HL-60/S4 treated with phorbol 12-myristate 13-acetate at 8.2 ng/mL for 4 days and 3 days (cell line): ENCODE data around the gene AURKAIP1.
"Not testable (repeated sequence)": the region's sequence is repeated elsewhere in the genome, so short reads cannot be mapped to it uniquely, and the experiment has no call there.

Experiments used
- in situ Hi-C: fragments of 300-500 bp; cut with MboI; formaldehyde crosslinking; loops from 2 replicates; pipeline ENCODE4 v1.15.0; 2022; ENCODE audit warnings: low sequenced_read_pairs

The AURKAIP1 gene

DNA sequence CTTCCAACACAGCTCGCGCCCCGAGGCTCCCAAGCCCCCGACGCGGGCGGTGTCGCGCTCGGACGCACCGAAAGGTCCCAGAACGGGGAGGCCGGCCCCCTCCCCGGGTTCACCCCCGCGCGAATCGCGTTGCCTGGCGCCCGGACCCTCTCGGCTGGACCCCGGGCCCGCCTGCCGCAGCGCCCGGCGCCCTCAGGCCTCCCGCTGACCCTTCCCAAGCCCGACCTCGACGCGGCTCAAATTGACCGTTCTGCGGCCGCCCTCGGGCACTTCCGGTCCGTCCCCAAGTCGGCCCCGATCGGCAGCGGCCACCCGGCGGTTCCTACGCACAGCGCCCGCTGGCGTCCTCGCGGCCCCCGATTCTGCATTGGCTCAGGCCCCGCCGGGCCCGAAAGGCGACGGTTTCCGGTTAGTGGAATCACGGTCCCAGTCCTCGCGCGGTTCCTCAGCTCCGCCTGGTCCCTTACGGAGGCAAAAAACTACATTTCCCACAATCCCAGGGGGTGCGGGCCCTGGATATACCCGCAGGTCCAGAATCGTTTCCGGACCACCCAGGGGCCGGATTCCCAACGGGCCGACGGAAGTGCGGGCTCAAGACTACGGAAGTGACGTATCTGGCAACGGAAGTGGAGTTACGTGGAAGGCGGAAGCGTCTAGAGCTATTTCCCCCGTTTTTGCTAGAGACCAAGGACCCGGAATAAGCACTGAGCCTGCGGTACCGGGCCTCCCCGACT, at the start of gene AURKAIP1:
TSS of gene AURKAIP1 (minus strand) at position 279 of the 734 bp plus-strand sequence. CDS start 451 bp downstream, outside the sequence.
- in situ Hi-C loops = no loop called here

DNA sequence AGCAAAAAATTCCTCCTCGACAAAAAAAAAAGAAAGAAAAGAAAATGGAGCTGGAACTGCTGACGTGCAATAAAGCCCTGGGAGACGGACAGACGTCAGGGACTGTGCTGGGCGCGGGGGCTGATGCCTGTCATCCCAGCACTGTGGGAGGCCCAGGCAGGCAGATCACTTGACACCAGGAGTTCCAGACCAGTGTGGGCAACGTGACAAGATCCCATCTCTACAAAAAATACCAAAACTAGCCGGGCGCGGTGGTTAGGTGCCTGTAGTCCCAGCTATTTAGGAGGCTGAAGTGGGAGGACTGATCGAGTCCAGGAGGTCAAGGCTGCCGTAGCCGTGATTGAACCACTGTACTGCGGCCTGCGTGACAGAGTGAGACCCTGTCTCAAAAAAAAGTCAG, 49.7 kb upstream of the AURKAIP1 start:
- in situ Hi-C loops = no loop called here

DNA sequence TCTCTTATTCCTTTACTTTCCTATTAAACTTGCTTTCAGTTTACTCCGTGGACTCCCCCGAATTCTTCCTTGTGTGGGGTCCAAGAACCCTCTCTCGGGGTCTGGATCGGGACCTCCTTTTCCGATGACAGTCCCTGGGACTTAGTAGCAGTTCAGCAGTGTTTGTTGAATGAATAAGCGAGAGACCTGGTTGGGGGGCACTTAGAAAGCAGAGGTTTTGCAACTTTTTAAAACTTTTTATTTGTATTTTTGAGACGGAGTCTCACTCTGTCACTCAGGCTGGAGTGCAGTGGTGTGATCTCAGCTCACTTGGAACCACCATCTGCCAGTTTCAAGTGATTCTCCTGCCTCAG, 48.2 kb upstream of the AURKAIP1 start:
- in situ Hi-C loops = no loop called here

DNA sequence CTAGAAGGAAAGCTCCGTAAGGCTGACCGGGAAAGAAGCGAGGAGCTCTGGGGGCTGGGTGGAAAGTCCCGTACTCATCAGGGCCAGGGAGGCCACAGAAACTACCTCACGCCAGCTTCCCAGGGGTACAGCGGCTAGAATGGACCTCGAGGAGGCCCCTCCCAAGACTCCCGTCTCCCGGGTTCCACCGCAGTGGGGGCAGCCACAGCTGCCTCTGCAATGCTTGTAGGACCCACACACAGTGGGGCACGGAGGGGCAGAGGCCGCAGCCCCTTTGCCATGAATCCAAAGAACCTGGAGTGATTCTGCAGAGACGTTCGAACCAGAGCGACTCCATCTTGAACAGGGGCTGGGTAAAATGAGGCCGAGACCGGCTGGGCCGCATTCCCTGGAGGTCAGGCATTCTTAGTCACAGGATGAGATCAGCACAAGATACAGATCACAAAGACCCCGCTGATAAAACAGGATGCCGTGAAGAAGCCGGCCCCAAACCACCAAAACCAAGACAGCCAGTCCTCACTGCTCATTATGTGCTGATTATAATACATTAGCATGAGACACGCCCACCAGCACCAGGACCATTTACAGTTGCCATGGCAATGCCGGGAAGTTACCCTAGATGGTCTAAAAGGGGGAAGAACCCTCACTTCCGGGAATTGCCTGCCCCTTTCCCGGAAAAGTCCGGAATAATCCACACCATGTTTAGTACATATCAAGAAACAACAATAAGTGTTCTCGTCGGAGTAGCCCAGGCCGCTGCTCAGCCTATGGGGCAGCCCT, 47.6 kb upstream of the AURKAIP1 start:
- in situ Hi-C loops = no loop called here

DNA sequence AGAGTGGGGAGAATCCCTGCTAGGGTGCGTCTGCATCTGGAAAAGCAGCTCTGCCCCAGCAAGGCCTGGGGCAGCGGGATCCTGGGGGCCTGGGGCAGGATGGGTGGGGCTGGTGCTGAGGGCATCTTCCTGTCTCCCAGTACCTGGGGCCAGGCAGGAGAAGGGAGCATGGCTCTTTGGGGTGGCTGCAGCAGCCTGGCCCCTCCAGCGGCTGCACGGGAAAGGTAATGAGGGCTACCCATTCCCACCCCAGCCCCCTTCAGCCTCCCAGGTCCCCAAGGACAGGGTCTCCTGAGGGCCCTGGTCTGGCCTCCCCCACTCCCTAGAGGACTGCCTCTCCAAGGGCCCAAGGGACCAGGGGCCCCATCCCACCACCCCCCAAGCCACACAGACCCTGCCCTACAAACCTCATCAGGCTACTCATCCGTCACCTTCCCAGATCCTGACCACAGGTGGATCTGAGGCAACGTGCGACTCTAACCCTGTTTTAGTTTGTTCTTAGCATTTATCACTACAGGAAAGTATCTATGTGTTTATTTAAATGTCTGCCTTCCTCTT, 47.0 kb upstream of the AURKAIP1 start:
- in situ Hi-C loops = no loop called here

DNA sequence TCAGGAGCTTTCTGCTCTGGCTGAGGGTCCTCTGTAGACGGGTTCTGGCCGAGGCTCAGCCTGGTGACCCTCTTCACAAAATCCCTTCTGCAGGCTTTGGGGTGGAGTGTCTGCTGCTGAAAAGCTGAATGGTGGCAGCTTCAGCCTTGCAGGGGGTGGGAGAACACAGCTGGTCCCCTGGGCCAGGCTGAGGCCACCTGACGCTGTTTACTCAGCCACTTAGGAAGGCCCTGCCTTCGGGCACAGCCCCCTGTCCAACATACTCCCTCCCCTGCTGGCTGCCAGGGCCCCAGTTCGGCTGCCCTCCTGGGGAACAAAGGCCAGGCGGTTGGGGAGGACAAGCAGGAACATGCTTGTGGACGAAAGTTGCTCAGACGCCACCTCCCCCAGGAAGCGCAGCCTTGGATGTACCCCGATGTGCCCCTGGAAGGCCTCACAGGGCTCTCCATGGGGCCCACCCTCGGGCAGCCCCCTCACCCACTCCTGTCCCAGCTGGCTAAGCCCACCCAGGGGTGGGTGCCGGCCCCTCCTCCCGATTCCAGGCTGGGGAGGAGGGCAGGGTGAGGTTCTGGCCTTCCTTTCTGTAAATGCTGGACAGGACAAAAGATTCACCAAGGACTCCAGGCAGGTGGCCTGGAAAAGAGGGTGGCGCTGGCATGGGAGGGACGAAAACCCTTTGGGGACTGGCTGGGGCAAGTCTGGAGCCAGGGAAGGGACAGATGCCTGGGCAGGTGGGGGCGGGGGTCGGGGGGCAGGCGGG, 46.3 kb upstream of the AURKAIP1 start, which contains the start of gene ANKRD65:
TSS of gene ANKRD65 (minus strand) at position 130 of the 760 bp plus-strand sequence. CDS start 271 bp downstream, outside the sequence.
- in situ Hi-C loops = no loop called here

DNA sequence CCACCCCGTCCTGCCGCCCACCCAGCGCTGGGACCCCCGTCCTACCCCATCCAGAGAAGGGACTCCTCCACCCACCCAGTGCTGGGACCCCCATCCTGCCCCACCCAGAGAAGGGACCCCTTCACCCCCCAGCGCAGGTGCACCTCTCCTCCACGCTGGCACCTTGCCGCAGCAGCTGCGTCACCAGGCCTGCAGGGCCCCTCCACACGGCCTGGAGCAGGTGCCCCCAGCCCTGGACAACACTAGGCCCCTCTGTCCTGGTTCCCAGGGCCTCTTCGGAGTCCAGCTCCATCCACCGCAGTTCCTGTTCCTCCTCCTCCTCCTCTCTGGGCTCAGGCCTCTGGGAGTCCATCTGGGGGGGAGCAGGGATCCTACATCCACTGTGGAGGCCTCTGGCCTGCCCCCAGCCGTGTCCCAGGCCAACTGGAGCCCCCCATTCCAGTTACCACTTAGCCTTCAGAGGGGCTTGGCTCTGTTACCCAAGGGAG, 45.7 kb upstream of the AURKAIP1 start:
- in situ Hi-C loops = no loop called here

DNA sequence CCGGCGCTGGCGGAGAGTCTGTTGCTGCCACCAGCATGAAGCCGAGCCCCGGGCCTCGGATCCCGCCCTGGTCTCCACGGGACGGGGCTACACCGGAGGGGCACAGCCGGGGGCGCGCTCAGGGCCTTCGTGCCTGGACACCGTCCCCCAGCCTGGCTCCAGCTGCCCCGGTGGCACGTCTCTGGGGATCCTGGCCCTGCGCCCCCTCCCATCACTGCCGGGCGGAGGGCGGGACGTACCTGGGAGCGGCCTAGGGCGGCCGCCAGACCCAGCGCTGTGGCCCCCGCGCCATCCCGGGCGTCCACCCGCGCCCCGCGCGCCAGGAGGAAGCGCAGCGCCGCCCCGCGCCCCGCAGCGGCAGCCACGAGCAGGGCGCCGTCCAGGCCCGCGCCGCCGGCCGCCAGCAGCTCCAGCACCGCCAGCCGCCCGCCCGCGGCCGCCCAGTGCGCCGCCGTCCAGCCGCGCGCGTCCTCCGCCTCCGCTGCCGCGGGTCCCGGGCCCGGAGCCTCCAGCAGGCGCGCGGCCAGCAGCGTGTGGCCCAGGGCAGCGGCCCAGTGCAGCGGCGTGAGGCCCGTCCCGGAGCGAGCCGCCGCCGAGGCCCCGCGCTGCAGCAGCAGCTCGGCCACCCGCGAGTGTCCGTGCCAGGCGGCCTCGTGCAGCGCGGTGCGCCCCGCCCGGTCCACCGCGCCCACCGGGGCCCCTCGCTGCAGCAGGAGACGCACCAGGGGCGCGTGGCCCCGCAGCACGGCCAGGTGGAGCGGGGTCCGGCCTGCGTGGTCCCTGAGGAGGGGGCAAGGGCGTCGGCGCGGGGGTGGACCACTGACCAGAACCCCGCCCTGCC, 45.0 kb upstream of the AURKAIP1 start:
- in situ Hi-C loops = no loop called here

DNA sequence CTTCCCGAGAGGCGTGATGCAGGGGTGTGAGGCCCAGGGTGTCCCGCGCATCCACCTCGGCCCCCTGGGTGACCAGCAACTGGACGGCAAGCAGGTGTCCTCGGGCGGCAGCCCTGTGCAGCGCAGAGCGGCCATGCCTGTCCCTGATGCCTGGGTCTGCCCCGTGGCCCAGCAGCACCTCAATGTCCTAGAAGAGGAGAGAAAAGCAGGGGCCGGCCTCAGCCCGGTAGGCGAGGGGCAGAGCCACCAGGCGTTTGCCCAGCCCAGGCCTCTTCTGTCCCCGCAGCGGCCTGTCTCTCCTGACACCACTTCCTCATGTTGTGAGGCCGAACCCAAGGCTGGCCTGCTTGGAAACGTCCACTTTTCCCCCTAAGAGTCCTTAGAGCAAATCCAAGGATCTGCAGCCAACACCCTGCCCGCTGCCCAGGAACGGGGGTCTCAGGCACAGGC, 44.4 kb upstream of the AURKAIP1 start:
- in situ Hi-C loops = no loop called here

DNA sequence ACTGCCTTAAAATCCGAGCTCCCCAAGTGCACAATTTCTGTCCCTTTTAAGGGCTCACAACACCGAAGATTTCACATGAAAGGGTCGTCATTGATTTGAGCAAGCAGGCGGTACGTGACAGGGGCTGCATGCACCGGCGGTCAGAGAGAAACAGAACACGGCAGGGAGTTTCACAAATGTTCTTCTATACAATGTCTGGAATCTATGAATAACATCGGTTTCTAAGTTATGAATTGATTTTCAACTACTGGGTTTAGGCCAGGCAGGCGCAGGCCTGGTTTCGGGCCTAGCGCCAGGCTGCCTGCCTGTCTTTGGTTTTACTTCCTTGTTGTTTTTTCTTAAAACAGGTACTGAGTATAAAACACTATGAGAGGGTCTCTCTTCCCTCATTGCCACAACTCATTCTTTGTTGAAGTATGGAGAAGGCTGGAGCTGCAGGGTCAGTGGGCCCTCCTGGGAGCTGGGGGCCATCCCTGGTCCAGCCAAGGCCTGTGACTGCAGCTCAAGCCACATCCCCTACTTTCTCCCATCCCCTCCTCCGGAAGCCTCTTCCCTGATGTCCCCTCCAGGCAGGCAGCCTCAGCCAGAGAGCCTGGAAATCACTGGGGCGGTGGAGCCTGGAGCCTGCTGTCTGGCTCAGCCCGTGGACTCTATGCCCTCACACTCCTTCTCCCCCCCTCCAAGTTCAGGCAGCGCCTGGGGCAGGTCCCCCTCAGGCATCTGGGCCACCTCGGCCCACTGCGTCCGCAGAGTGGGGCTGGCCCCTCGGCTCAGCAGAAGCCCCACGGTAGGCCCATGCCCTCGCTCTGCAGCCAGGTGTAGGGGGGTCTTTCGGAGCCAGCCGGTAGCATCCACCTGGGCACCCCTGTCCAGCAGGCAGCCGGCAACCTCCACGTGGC, 43.7 kb upstream of the AURKAIP1 start:
- in situ Hi-C loops = no loop called here

DNA sequence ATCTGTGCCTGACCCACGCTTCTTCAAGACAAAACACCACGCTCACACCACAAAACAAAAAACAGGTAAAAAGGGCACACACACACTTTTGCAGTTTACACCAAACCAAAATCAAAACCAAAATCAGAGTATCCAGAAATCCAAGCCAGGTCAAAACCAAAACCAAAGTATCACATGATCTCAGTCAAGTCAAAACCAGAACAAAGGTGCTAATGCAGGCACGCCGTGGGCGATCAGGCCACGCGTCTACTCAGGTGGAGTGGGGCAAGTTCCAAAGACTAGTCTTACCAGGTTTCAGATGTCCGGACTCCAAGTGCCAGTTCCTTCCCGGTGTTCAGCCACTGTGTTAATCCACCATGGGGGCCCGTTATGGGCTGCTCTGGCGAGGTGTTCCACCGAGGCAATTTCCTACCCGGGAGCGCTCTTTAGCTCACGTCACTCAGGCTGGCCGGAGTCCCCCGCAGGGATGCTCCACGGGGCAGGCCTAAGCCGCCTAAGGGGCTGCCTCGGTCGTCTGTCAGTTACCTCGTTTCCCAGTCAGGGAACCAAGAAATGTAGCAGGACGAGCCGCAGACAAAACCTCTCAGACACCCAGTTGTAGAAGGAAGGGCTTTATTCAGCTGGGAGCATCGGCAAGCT, 42.9 kb upstream of the AURKAIP1 start:
- in situ Hi-C loops = not testable (repeated sequence)

DNA sequence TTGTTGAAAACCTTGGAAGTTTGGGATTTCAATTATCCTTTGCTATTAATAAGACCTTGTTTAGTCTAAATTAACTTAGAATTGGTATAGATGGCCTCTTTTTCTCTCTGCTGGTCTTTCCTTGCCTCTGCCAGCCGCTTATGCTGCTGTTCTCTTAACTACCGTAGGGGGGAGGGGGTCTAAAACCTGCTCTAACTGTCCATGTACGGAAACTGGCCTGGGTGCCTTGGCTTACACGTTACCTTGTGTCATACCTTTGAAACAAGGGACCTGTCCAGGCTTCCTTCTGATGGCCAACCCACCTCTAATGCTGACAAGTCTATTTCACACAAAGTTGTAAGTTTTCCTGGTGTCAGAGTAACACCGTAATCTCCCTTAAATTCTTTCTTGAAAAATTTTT, 42.4 kb upstream of the AURKAIP1 start:
- in situ Hi-C loops = not testable (repeated sequence)

DNA sequence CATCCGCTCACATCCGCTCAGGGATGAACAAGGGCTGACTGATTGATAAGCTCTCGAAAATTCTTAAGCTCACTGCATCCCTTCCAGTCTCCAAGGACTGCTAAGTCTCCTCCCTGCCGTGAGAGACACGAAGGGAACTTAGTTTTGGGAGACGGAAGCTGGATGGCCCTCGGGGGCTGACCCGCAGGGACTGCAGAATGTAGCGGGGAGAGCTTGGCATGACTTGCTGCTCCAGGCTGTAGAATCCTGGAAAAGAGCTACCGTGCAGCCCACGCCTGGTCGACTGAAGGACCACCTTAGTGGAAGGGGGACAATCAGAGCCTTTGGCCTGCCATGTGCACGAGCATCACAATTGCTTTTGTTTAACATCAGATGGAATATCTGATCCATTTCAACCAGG, 40.7 kb upstream of the AURKAIP1 start:
- in situ Hi-C loops = no loop called here

DNA sequence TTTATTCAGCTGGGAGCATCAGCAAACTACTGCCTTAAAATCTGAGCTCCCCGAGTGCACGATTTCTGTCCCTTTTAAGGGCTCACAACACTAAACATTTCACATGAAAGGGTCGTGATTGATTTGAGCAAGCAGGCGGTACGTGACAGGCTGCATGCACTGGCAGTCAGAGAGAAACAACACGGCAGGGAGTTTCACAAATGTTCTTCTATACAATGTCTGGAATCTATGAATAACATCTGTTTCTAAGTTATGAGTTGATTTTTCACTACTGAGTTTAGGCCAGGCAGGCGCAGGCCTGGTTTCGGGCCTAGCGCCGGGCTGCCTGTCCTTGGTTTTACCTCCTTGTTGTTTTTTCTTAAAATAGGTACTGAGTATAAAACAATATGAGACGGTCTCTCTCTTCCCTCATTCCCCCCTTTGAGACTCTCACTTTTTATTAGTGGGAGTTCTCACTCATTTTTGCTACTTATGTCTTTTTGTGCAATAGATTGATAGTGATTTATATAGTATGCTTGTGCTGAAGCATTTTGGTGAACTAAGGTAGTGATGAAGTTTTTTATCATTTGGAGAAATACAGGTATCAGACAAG, 37.4 kb upstream of the AURKAIP1 start:
- in situ Hi-C loops = not testable (repeated sequence)

DNA sequence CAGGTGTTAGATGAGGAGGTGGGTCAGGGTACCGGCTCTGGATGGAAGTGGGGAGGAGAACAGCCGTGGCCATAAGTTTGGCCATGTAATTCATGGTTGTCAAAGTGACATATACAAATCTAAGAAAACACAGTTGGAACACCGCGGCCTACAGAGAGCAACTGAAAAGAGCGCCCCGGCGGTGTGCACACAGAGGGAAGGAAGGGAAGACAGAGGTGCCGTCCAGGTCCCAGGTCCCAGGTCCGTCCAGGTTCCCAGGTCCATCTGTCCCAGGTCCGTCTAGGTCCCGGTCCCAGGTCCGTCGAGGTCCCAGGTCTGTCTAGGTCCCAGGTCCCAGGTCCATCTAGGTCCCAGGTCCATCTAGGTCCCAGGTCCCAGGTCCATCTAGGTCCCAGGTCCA, 36.6 kb upstream of the AURKAIP1 start:
- in situ Hi-C loops = no loop called here

DNA sequence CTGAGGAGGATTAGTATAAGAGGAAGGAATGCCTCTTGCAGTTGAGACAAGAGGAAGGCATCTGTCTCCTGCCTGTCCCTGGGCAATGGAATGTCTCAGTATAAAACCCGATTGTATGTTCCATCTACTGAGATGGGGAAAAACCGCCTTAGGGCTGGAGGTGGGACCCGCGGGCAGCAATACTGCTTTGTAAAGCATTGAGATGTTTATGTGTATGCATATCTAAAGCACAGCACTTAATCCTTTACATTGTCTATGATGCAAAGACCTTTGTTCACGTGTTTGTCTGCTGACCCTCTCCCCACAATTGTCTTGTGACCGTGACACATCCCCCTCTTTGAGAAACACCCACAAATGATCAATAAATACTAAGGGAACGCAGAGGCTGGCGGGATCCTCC, 35.2 kb upstream of the AURKAIP1 start:
- in situ Hi-C loops = not testable (repeated sequence)

DNA sequence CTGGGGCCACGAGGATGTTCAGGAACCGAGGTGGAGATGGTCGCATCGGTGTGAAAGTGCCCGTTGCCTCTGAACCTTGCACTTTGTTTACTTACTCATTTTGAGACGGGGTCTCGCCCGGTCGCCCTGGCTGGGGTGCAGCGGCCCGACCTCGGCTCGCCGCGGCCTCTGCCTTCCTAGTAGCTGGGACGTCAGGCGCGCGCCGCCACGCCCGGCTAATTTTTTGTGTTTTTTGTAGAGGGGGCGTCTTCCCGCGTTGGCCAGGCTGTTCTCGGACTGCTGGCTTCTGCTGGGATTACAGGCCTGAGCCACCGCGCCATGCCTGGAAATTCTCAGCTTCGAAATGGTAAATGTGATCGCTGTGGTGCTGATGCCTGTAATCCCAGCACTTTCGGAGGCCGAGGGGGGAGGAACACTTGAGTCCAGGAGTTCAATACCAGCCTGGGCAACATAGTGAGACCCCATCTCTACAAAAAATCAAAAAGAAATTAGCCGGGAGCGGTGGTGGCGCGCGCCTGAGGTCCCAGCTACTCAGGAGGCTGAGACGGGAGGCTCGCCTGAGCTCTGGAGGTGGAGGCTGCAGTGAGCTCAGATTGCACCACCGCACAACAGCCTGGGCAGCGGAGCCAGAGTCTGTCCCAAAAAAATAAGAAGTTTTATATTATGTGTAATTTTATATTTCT, 32.8 kb upstream of the AURKAIP1 start:
- in situ Hi-C loops = no loop called here
